Activated CD8-positive, alpha-beta T cell treated with anti-CD3 and anti-CD28 coated beads, Interleukin-2, amount 10 ng/mL, durations not matched to agents 7 days and 5 days (primary cell): ENCODE data around the gene TMC1. TPM values are rescaled to one million over a fixed set of nuclear protein-coding genes. Genes with fewer than 3 reads are reported as not detected.

Experiments
- ATAC-seq: fragments of 150-1000 bp; cut with Tn5 transposase; one replicate; pipeline ENCODE4 v1.10.0; 2021; ENCODE audit warnings: moderate library complexity
- CTCF ChIA-PET: fragments of 350-600 bp; sonication (Branson Sonifier 250); formaldehyde crosslinking; loops from one replicate; lab custom pipeline; 2021; ENCODE audit warnings: antibody characterized with exemption; lab: Charles Lee
- POLR2A ChIA-PET: fragments of 350-600 bp; sonication (Branson Sonifier 250); formaldehyde crosslinking; loops from one replicate; lab custom pipeline; 2021; ENCODE audit warnings: antibody characterized with exemption; lab: Charles Lee
- DNase-seq: peaks from one replicate; pipeline ENCODE4 v3.0.0-alpha.2; 2020
- H3K27ac Mint-ChIP-seq: one replicate; pipeline ENCODE4 v1.8.0; 2021; ENCODE audit warnings: mild to moderate bottlenecking, mixed read lengths
- H3K27me3 Mint-ChIP-seq: one replicate; pipeline ENCODE4 v1.8.0; 2021; ENCODE audit warnings: low read depth, mixed read lengths
- H3K36me3 Mint-ChIP-seq: one replicate; pipeline ENCODE4 v1.8.0; 2021; ENCODE audit warnings: low read depth, mixed read lengths
- H3K4me1 Mint-ChIP-seq: one replicate; pipeline ENCODE4 v1.8.0; 2021; ENCODE audit warnings: low read depth, mixed read lengths
- H3K4me3 Mint-ChIP-seq: one replicate; pipeline ENCODE4 v1.8.0; 2021; ENCODE audit warnings: mild to moderate bottlenecking, mixed read lengths
- H3K9me3 Mint-ChIP-seq: one replicate; pipeline ENCODE4 v1.8.0; 2022; ENCODE audit warnings: mixed read lengths; ENCODE audit not compliant: insufficient read depth
- total RNA-seq, 2 experiments: library from RNA; stranded (reverse); gene quantifications; one replicate each; pipeline ENCODE4 v1.2.3, GENCODE V29; 2021

The TMC1 gene
- total RNA-seq, 2 experiments from 2014 or later, result not detected

- ATAC-seq (no peak), DNase-seq (no peak)
- Mint-ChIP-seq H3K4me3 (no peak overlapping the region), H3K36me3 (no peaks in the 10 kb centered on the region), H3K9me3 (no peaks in the 10 kb centered on the region), H3K27me3 (peaks cover 3% of the 10 kb centered on the region), H3K27ac (no peak overlapping the region), H3K4me1 (no peaks in the 10 kb centered on the region)
- POLR2A ChIA-PET, result no interaction called here
- CTCF ChIA-PET, result no interaction called here
Observed at GRCh38 chr9:72627147-72627546, 105.7 kb downstream of the TMC1 start.

DNA sequence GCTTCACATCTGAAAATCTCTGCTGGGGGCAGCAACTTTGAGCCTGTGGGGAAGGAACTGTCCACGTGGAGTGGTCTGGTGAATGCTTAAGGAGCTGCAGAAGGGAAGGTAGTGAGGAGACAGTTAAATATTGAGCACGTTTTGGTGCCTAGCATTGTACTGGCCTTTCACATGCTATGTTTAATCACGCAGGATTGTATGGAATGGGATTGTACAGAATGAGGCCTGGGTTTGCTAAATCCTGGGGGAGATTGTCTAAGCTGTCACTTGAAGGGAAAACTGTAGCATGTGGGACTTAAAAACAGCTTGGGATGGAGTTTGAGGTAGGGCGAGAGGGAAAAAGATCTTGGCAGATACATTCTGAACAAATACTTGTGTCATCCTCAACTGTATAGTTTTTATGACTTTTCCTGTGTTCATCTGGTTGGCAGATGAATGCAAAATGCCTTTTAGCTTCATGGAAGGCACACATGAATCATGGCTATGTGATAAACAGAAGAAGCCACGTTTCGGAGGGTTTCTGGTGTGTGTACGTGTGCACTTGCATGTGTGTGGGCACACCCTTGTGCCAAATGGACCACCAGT, 106.6 kb downstream of the TMC1 start:
- POLR2A ChIA-PET, result no interaction called here
- no peaks in the 10 kb centered on the region for H3K9me3 Mint-ChIP-seq
- no peak overlapping the region for H3K27ac Mint-ChIP-seq
- H3K27me3 Mint-ChIP-seq, result peaks cover 4% of the 10 kb centered on the region
- no peaks in the 10 kb centered on the region for H3K4me1 Mint-ChIP-seq
- H3K4me3 Mint-ChIP-seq, result no peak overlapping the region
- CTCF ChIA-PET, result interaction anchor here (1.6 kb wide), 1 partner anchor 36 kb away, joined by 3 read pairs; no protein-coding TSS in a partner anchor
- ATAC-seq, result no peak
- H3K36me3 Mint-ChIP-seq, result no peaks in the 10 kb centered on the region
- DNase-seq, result no peak

GRCh38 chr9:72633966-72634365, 112.6 kb downstream of the TMC1 start:
- Mint-ChIP-seq H3K4me3 (no peak overlapping the region), H3K27ac (no peak overlapping the region), H3K9me3 (no peaks in the 10 kb centered on the region), H3K4me1 (no peaks in the 10 kb centered on the region), H3K27me3 (peaks cover 6% of the 10 kb centered on the region), H3K36me3 (no peaks in the 10 kb centered on the region)
- ChIA-PET CTCF (interaction anchor here (0.6 kb wide), 1 partner anchor 296 kb away, joined by 3 read pairs; no protein-coding TSS in a partner anchor), POLR2A (no interaction called here)
- ATAC-seq, result no peak
- no peak for DNase-seq

DNA sequence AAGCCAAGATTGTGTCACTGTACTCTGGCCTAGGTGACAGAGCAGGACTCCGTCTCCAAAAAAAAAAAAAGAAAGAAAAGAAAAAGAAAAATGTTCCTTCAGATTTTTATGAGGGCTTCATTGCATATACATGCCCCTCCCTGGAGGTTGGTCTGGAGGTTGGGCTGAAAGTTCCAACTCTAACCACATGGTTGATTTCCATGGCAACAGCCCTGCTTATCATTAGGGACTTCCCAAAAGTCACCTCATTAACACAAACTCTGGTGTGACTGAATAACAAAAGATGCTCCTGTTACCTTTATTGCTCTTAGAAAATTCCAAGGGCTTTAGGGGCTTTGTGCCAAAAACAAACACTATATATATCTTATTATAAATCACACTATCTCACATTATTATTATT, 113.8 kb downstream of the TMC1 start:
- POLR2A ChIA-PET, result no interaction called here
- Mint-ChIP-seq H3K4me3 (no peak overlapping the region), H3K27ac (no peak overlapping the region), H3K36me3 (no peaks in the 10 kb centered on the region), H3K9me3 (no peaks in the 10 kb centered on the region), H3K27me3 (peaks cover 6% of the 10 kb centered on the region), H3K4me1 (no peaks in the 10 kb centered on the region)
- ATAC-seq, result no peak
- DNase-seq, result no peak
- CTCF ChIA-PET, result no interaction called here

- no peaks in the 10 kb centered on the region for H3K4me1 Mint-ChIP-seq
- DNase-seq (no peak), ATAC-seq (no peak)
- ChIA-PET POLR2A (no interaction called here), CTCF (no interaction called here)
- no peak overlapping the region for H3K27ac Mint-ChIP-seq
- H3K4me3 Mint-ChIP-seq, result no peak overlapping the region
- H3K36me3 Mint-ChIP-seq, result no peaks in the 10 kb centered on the region
- H3K27me3 Mint-ChIP-seq, result peaks cover 6% of the 10 kb centered on the region
- no peaks in the 10 kb centered on the region for H3K9me3 Mint-ChIP-seq
Observed at GRCh38 chr9:72636621-72637020, 115.2 kb downstream of the TMC1 start.

GRCh38 chr9:72643651-72644050, 122.2 kb downstream of the TMC1 start:
- ChIA-PET CTCF (no interaction called here), POLR2A (no interaction called here)
- no peak for DNase-seq
- H3K27ac Mint-ChIP-seq, result no peak overlapping the region
- ATAC-seq, result no peak
- peaks cover 2% of the 10 kb centered on the region for H3K27me3 Mint-ChIP-seq
- no peaks in the 10 kb centered on the region for H3K36me3 Mint-ChIP-seq
- no peaks in the 10 kb centered on the region for H3K9me3 Mint-ChIP-seq
- no peaks in the 10 kb centered on the region for H3K4me1 Mint-ChIP-seq
- H3K4me3 Mint-ChIP-seq, result no peak overlapping the region

DNA sequence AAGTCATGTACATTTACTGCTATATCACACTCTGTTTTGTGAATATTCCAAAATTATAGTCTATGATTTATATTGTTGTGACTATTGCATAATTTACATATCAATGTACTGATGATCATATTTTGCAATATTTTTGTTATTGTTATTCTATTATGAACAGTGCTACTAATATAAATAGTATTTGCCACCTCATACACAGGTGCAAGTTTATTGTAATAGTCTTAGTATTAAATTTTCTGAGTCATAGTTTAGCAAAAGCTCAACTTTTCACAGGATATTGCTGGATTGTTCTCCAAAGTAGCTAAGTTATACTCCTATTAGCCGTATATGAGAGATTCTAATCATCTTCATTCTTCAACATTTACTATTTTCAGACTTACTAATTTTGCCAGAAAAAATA, 124.7 kb downstream of the TMC1 start:
- ATAC-seq (no peak), DNase-seq (no peak)
- POLR2A ChIA-PET, result no interaction called here
- CTCF ChIA-PET, result no interaction called here
- Mint-ChIP-seq H3K27me3 (peaks cover 6% of the 10 kb centered on the region), H3K27ac (no peak overlapping the region), H3K9me3 (no peaks in the 10 kb centered on the region), H3K4me1 (no peaks in the 10 kb centered on the region), H3K4me3 (no peak overlapping the region), H3K36me3 (no peaks in the 10 kb centered on the region)

DNA sequence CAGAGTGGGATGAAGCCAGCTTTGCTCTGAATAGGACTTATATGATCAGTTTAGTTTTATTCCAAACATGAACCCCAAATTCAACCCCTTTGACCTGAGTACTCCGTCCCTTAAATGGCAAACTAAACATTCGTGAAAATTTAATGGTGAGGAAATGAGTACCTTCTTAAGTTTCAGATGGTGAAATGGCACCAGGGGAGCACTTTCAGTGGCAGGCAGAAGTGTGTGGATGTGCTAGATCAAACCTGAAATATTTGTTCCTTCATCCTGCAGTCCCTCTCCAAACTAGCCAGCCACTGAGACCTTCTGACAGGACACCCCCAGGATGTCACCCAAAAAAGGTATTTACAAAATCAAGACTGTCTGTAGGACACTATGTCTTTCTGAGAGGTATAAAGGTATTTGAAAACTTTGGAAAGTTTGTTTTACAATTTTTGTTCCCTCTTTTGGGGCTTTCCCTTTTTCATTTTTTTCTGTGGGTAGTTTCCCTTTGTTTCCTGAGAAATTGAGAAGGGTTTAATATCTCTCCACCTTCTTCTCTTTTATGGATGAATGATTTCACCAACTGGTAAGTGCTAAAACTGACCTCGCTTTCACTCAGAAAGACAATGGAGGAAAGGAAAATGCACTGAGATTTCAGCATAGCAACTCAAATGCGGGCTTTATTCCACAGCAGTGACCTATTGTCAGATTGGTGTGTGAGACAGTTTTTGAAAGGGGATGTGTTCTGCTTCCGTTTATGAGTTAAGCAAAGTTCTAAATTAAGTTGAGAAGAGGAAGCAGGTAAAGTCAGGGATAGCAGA, 127.1 kb downstream of the TMC1 start:
- POLR2A ChIA-PET, result no interaction called here

GRCh38 chr9:72649127-72649442, 127.7 kb downstream of the TMC1 start:
- ChIA-PET CTCF (no interaction called here), POLR2A (no interaction called here)
- H3K9me3 Mint-ChIP-seq, result no peaks in the 10 kb centered on the region
- H3K27ac Mint-ChIP-seq, result no peak overlapping the region
- no peak for ATAC-seq
- H3K4me1 Mint-ChIP-seq, result no peaks in the 10 kb centered on the region
- DNase-seq, result no peak
- H3K36me3 Mint-ChIP-seq, result no peaks in the 10 kb centered on the region
- peaks cover 8% of the 10 kb centered on the region for H3K27me3 Mint-ChIP-seq
- no peak overlapping the region for H3K4me3 Mint-ChIP-seq

More for the DNA sequence above, 127.1 kb downstream of the TMC1 start:
- no peaks in the 10 kb centered on the region for H3K9me3 Mint-ChIP-seq
- H3K4me1 Mint-ChIP-seq, result no peaks in the 10 kb centered on the region
- DNase-seq (no peak), ATAC-seq (no peak)
- peaks cover 6% of the 10 kb centered on the region for H3K27me3 Mint-ChIP-seq
- no peak overlapping the region for H3K27ac Mint-ChIP-seq
- CTCF ChIA-PET, result no interaction called here
- no peak overlapping the region for H3K4me3 Mint-ChIP-seq
- H3K36me3 Mint-ChIP-seq, result no peaks in the 10 kb centered on the region

GRCh38 chr9:72650206-72650605, 128.8 kb downstream of the TMC1 start:
- Mint-ChIP-seq H3K27ac (no peak overlapping the region), H3K9me3 (no peaks in the 10 kb centered on the region), H3K36me3 (no peaks in the 10 kb centered on the region), H3K4me1 (no peaks in the 10 kb centered on the region), H3K4me3 (no peak overlapping the region), H3K27me3 (peaks cover 8% of the 10 kb centered on the region)
- ATAC-seq (no peak), DNase-seq (no peak)
- ChIA-PET CTCF (no interaction called here), POLR2A (no interaction called here)

DNA sequence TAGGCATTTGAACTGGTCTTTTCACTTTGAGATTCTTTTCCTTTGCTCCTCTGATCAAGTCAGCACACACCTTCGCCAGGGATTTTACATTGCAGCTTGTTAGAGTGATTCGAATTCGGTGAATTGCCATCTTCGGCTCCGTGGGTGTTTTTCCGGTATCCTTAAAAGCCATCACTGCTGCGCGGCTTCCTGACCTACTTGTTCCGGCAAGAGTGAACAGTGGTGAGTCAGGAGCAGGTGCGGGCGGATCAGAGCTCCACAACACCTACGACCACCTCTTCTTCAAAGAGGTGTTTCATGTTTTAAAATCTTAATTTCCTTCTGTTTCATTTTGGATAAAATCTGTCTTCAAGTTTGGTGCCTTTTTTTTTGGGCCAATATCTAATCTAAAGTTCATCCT, 134.6 kb downstream of the TMC1 start:
- Mint-ChIP-seq H3K36me3 (no peaks in the 10 kb centered on the region), H3K27me3 (peaks cover 2% of the 10 kb centered on the region), H3K27ac (no peak overlapping the region), H3K4me1 (no peaks in the 10 kb centered on the region), H3K4me3 (no peak overlapping the region), H3K9me3 (no peaks in the 10 kb centered on the region)
- CTCF ChIA-PET, result no interaction called here
- ATAC-seq (no peak), DNase-seq (no peak)
- POLR2A ChIA-PET, result no interaction called here

GRCh38 chr9:72657023-72657422, 135.6 kb downstream of the TMC1 start:
- H3K27me3 Mint-ChIP-seq, result peaks cover 2% of the 10 kb centered on the region
- DNase-seq (no peak), ATAC-seq (no peak)
- no peaks in the 10 kb centered on the region for H3K36me3 Mint-ChIP-seq
- no peaks in the 10 kb centered on the region for H3K4me1 Mint-ChIP-seq
- H3K27ac Mint-ChIP-seq, result no peak overlapping the region
- ChIA-PET CTCF (no interaction called here), POLR2A (no interaction called here)
- no peaks in the 10 kb centered on the region for H3K9me3 Mint-ChIP-seq
- no peak overlapping the region for H3K4me3 Mint-ChIP-seq
